SK-N-SH treated with all-trans-retinoic acid at 6 μM for 48 hours (cell line): ENCODE measurements around the gene FRK.

Experiments used
- ATAC-seq: fragments of 200-7000 bp; cut with Tn5 transposase; 3 replicates; pipeline ENCODE4 v1.9.1; 2020; ENCODE audit warnings: mild to moderate bottlenecking, moderate library complexity
- ARNTL ChIP-seq: fragments of 450-650 bp; formaldehyde crosslinking; IDR thresholded peaks from 2 replicates; pipeline ENCODE4 v1.5.0; 2020; ENCODE audit warnings: low read depth, mild to moderate bottlenecking, moderate library complexity, borderline replicate concordance
- CSDC2 ChIP-seq: fragments of 250-450 bp; sonication (Bioruptor Pico); IDR thresholded peaks from 2 replicates; pipeline ENCODE4 v1.5.0; 2020; ENCODE audit warnings: mild to moderate bottlenecking, moderate library complexity
- ESRRG ChIP-seq: fragments of 250-450 bp; sonication (Bioruptor Pico); IDR thresholded peaks from 2 replicates; pipeline ENCODE4 v1.6.1; 2021; ENCODE audit warnings: mild to moderate bottlenecking
- GLIS3 ChIP-seq: fragments of 250-450 bp; sonication (Bioruptor Pico); IDR thresholded peaks from 2 replicates; pipeline ENCODE4 v1.5.0; 2020; ENCODE audit warnings: mild to moderate bottlenecking, moderate library complexity
- ISL1 ChIP-seq: fragments of 250-450 bp; sonication (Bioruptor Pico); IDR thresholded peaks from 2 replicates; pipeline ENCODE4 v2.1.2; 2022; ENCODE audit warnings: mild to moderate bottlenecking, moderate library complexity
- OSR1 ChIP-seq: fragments of 250-450 bp; sonication (Bioruptor Pico); IDR thresholded peaks from 2 replicates; pipeline ENCODE4 v1.8.0; 2022; ENCODE audit warnings: moderate library complexity, mild to moderate bottlenecking, inconsistent platforms
- PPARA ChIP-seq: fragments of 250-450 bp; sonication (Bioruptor Pico); IDR thresholded peaks from 2 replicates; pipeline ENCODE4 v1.5.0; 2020; ENCODE audit warnings: mild to moderate bottlenecking, borderline replicate concordance
- RARB ChIP-seq: fragments of 250-450 bp; sonication (Bioruptor Pico); IDR thresholded peaks from 2 replicates; pipeline ENCODE4 v1.8.0; 2021; ENCODE audit warnings: mild to moderate bottlenecking, moderate library complexity
- SNAI2 ChIP-seq: fragments of 250-450 bp; sonication (Bioruptor Pico); IDR thresholded peaks from 2 replicates; pipeline ENCODE4 v1.5.0; 2020; ENCODE audit warnings: mild to moderate bottlenecking, moderate library complexity
- TCF4 ChIP-seq: fragments of 250-450 bp; sonication (Bioruptor Pico); IDR thresholded peaks from 2 replicates; pipeline ENCODE4 v1.8.0; 2021; ENCODE audit warnings: mild to moderate bottlenecking, moderate library complexity, borderline replicate concordance
- TOX ChIP-seq: fragments of 250-450 bp; sonication (Bioruptor Pico); IDR thresholded peaks from 2 replicates; pipeline ENCODE4 v1.8.0; 2021; ENCODE audit warnings: mild to moderate bottlenecking, moderate library complexity, borderline replicate concordance
- ZC3H10 ChIP-seq: fragments of 250-450 bp; sonication (Bioruptor Pico); IDR thresholded peaks from 2 replicates; pipeline ENCODE4 v1.5.1; 2021; ENCODE audit warnings: mild to moderate bottlenecking, moderate library complexity
- ZFP3 ChIP-seq: fragments of 250-450 bp; sonication (Bioruptor Pico); IDR thresholded peaks from 2 replicates; pipeline ENCODE4 v1.5.0; 2020; ENCODE audit warnings: mild to moderate bottlenecking, moderate library complexity
- ZNF565 ChIP-seq: fragments of 450-650 bp; formaldehyde crosslinking; conservative IDR thresholded peaks from 2 replicates; pipeline ENCODE4 v1.5.0; 2020; ENCODE audit warnings: low read depth, mild to moderate bottlenecking, moderate library complexity
- ZNF70 ChIP-seq: fragments of 450-650 bp; formaldehyde crosslinking; IDR thresholded peaks from 2 replicates; pipeline ENCODE4 v1.5.0; 2020; ENCODE audit warnings: mild to moderate bottlenecking, moderate library complexity
- ZNF8 ChIP-seq: fragments of 450-650 bp; formaldehyde crosslinking; IDR thresholded peaks from 2 replicates; pipeline ENCODE4 v1.5.0; 2020; ENCODE audit warnings: mild to moderate bottlenecking, moderate library complexity
- TF ChIP-seq, protein P1 (sequence below): fragments of 250-450 bp; sonication (Bioruptor Pico); IDR thresholded peaks from 2 replicates; pipeline ENCODE4 v1.5.1; 2020; ENCODE audit warnings: low read depth, mild to moderate bottlenecking, moderate library complexity
- TF ChIP-seq, protein P2 (sequence below): fragments of 250-450 bp; sonication (Bioruptor Pico); IDR thresholded peaks from 2 replicates; pipeline ENCODE4 v1.5.1; 2021; ENCODE audit warnings: mild to moderate bottlenecking, moderate library complexity
- TF ChIP-seq, protein P3 (sequence below): fragments of 250-450 bp; sonication (Bioruptor Pico); IDR thresholded peaks from 2 replicates; pipeline ENCODE4 v1.8.0; 2020; ENCODE audit warnings: mild to moderate bottlenecking, moderate library complexity, borderline replicate concordance
- TF ChIP-seq, protein P4 (sequence below): fragments of 250-450 bp; sonication (Bioruptor Pico); IDR thresholded peaks from 2 replicates; pipeline ENCODE4 v1.5.0; 2020; ENCODE audit warnings: mild to moderate bottlenecking, moderate library complexity

The FRK gene

DNA sequence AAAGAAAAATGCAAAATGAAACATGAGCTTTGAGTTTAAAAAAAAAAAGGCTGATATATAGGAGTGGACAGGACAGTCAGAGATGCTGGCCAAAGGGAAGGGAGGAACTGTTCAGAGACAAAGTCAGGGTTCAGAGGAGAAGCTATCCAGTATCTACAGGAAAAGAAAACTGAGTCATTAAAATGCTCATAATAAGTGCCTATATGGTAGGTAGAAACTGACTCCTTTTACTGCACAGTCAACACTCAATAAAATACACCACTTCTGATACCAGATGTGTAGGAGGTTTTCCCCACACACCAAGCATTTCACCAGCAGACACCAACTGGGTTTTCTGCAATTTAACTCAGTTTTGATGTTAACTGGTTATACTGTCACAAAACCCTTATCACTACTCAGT lies 32.9 kb downstream of the FRK start (continued):
- no peak for TF ChIP-seq ESRRG (CRISPR knock-in tag)
- TF ChIP-seq, protein P1, sequence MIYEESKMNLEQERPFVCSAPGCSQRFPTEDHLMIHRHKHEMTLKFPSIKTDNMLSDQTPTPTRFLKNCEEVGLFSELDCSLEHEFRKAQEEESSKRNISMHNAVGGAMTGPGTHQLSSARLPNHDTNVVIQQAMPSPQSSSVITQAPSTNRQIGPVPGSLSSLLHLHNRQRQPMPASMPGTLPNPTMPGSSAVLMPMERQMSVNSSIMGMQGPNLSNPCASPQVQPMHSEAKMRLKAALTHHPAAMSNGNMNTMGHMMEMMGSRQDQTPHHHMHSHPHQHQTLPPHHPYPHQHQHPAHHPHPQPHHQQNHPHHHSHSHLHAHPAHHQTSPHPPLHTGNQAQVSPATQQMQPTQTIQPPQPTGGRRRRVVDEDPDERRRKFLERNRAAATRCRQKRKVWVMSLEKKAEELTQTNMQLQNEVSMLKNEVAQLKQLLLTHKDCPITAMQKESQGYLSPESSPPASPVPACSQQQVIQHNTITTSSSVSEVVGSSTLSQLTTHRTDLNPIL (CRISPR knock-in tag) = no peak
- no peak for TF ChIP-seq SNAI2 (CRISPR knock-in tag)
- no peak for TF ChIP-seq ZNF565 (CRISPR knock-in tag)
- TF ChIP-seq CSDC2 (CRISPR knock-in tag) = no peak
- no peak for TF ChIP-seq TCF4
- no peak for TF ChIP-seq GLIS3 (CRISPR knock-in tag)
- no peak for TF ChIP-seq ARNTL (CRISPR knock-in tag)

DNA sequence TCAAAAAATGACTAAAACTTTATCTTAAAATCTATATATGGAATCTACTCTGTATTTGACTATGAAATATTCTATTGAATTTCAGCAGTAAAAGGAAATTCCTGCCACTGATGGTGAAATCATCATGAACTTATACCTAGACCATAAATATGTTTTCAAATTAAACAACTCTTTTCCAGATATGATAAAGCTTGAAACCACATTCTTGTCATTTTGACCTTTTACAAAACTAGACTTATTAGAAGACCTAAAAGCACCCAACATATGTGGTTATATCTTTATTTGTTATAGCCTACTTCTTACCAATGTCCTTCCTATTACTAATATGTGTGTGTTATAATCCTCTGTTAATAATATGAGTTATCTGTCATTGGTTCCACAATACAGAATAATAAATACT lies 35.3 kb downstream of the FRK start:
- ATAC-seq = no peak
- TF ChIP-seq ZFP3 (CRISPR knock-in tag) (no peak), ISL1 (CRISPR knock-in tag) (no peak), GLIS3 (CRISPR knock-in tag) (no peak)
- TF ChIP-seq, all 23 proteins: peak for 0

DNA sequence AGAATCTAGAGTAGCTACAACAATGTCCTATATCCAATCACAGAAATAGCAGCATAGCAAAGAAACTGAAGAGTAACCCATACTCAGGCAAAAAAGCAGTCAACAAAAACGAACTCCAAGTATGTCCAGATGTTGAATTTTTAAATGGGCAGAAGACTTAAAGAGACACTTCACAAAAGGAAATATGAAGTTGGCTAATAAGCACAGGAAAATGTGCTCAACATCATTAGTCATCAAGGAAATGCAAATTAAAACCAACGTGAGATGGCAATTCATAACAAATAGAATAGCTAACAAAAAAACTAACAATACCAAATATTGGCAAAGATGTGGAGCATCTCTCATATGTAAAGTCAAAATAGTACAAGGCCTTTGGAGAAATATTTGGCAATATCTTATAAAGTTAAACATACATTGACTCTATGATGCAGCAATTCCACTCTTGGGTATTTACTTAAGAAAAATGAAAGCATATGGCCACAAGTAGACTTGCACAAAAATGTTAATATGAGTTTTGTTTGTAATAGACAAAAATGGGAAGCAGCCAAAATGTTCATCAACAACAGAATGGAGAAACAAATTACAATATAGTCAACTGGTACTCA lies 37.7 kb downstream of the FRK start:
- TF ChIP-seq ZNF565 (CRISPR knock-in tag) (no peak), OSR1 (CRISPR knock-in tag) (no peak)
- no peak for ATAC-seq

DNA sequence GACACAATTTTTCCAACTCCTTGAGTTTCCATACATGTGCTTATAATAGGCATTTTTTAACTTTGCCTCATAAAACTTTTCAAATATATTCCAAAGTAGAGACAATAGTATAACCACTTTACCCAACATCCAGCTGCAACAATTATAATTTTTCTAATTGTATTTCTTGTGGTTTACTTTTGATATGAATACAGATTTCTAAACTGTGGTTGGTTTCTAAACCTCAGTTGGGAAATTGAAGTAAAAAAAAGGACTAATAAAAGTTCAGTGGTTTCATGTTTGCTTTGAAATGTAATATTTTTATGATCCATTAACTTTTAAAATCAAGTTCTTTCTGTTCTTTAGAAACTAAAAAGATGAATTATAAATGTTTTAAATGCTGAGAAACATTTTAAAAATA lies 40.0 kb downstream of the FRK start:
- TF ChIP-seq PPARA (CRISPR knock-in tag) (no peak), ARNTL (CRISPR knock-in tag) (no peak), TOX (CRISPR knock-in tag) (no peak), CSDC2 (CRISPR knock-in tag) (no peak), ISL1 (CRISPR knock-in tag) (no peak), TCF4 (no peak)
- TF ChIP-seq, protein P2, sequence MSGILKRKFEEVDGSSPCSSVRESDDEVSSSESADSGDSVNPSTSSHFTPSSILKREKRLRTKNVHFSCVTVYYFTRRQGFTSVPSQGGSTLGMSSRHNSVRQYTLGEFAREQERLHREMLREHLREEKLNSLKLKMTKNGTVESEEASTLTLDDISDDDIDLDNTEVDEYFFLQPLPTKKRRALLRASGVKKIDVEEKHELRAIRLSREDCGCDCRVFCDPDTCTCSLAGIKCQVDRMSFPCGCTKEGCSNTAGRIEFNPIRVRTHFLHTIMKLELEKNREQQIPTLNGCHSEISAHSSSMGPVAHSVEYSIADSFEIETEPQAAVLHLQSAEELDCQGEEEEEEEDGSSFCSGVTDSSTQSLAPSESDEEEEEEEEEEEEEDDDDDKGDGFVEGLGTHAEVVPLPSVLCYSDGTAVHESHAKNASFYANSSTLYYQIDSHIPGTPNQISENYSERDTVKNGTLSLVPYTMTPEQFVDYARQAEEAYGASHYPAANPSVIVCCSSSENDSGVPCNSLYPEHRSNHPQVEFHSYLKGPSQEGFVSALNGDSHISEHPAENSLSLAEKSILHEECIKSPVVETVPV (CRISPR knock-in tag) = no peak
- TF ChIP-seq, all 23 proteins: peak for 0
- no peak for ATAC-seq

DNA sequence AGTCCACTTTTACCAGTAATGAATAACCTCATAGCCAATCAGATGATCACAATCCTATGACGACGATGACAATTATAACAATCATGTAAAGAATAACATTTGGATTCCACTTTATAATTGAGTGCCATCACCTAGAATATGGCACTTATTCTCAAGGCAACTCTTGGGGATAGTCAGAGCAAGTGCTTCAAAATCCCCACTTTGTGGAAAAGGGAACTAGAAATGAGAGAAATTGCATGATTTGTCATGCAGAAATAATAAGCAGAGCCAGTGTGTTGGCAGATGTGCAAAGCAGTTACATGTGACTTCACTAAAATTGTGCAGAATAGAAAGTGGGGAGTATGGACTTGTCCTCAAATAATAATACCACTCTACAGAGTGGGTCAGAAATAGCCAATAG lies 41.3 kb downstream of the FRK start:
- TF ChIP-seq, protein P2 (CRISPR knock-in tag) = no peak
- TF ChIP-seq SNAI2 (CRISPR knock-in tag) (no peak), OSR1 (CRISPR knock-in tag) (no peak), GLIS3 (CRISPR knock-in tag) (no peak), ZC3H10 (CRISPR knock-in tag) (no peak), ZNF8 (CRISPR knock-in tag) (no peak), ZNF70 (no peak), ZNF565 (CRISPR knock-in tag) (no peak), RARB (no peak), ESRRG (CRISPR knock-in tag) (no peak)
- TF ChIP-seq, protein P3, sequence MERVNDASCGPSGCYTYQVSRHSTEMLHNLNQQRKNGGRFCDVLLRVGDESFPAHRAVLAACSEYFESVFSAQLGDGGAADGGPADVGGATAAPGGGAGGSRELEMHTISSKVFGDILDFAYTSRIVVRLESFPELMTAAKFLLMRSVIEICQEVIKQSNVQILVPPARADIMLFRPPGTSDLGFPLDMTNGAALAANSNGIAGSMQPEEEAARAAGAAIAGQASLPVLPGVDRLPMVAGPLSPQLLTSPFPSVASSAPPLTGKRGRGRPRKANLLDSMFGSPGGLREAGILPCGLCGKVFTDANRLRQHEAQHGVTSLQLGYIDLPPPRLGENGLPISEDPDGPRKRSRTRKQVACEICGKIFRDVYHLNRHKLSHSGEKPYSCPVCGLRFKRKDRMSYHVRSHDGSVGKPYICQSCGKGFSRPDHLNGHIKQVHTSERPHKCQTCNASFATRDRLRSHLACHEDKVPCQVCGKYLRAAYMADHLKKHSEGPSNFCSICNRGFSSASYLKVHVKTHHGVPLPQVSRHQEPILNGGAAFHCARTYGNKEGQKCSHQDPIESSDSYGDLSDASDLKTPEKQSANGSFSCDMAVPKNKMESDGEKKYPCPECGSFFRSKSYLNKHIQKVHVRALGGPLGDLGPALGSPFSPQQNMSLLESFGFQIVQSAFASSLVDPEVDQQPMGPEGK (CRISPR knock-in tag) = no peak
- TF ChIP-seq, protein P4, sequence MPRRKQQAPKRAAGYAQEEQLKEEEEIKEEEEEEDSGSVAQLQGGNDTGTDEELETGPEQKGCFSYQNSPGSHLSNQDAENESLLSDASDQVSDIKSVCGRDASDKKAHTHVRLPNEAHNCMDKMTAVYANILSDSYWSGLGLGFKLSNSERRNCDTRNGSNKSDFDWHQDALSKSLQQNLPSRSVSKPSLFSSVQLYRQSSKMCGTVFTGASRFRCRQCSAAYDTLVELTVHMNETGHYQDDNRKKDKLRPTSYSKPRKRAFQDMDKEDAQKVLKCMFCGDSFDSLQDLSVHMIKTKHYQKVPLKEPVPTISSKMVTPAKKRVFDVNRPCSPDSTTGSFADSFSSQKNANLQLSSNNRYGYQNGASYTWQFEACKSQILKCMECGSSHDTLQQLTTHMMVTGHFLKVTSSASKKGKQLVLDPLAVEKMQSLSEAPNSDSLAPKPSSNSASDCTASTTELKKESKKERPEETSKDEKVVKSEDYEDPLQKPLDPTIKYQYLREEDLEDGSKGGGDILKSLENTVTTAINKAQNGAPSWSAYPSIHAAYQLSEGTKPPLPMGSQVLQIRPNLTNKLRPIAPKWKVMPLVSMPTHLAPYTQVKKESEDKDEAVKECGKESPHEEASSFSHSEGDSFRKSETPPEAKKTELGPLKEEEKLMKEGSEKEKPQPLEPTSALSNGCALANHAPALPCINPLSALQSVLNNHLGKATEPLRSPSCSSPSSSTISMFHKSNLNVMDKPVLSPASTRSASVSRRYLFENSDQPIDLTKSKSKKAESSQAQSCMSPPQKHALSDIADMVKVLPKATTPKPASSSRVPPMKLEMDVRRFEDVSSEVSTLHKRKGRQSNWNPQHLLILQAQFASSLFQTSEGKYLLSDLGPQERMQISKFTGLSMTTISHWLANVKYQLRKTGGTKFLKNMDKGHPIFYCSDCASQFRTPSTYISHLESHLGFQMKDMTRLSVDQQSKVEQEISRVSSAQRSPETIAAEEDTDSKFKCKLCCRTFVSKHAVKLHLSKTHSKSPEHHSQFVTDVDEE (CRISPR knock-in tag) = no peak
- no peak for ATAC-seq
